GM19463 (cell line): ENCODE data around the gene ACSM6.
"Not testable (repeated sequence)": the region's sequence is repeated elsewhere in the genome, so short reads cannot be mapped to it uniquely, and the experiment has no call there.

ENCODE experiments used
- ATAC-seq: cut with Tn5 transposase; IDR thresholded peaks from one replicate; pipeline ENCODE4 v1.9.1; 2021; ENCODE audit warnings: mild to moderate bottlenecking, moderate library complexity; ENCODE audit not compliant: unreplicated experiment

ACSM6 gene

DNA sequence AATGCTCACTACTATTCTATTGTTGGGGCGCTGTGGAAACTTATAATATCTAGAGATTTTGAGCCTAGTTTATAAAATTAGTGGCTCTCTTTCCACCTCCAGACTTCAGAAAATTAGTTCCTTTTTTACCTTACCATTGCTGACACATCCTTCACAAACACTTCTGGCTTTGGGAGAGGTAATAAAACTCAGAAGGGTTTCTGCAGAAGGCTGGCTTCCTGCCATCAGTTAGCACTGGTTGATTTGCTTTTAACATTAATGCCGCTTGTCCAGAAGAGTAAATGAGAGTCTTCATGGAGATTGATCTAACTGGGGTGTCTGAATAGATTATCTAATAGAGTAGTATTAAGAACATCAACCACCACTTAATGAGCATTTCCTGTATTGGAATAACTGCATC, 20.3 kb downstream of the ACSM6 start:
- ATAC-seq, result no peak

DNA sequence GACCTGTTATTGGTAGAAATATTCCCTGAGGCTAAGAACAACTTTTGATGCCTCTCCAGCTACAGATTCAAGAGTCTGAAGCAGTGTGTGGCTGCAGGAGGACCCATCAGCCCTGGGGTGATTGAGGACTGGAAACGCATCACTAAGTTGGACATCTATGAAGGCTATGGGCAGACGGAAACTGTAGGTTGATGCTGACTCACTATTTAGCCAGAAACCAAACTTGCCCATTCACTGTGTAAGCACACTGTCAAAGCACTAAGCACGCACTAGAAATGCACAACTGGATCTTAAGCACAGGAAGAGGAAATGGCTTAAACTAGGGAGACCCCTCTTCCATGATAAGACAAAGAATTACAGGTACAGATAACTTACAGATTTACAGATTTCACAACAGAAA, 20.8 kb downstream of the ACSM6 start:
- ATAC-seq, result peak; percentile 83

- no peak for ATAC-seq
Measured at GRCh38 chr10:95217476-95217875, 23.4 kb downstream of the ACSM6 start.

- ATAC-seq, result no peak
Measured at GRCh38 chr10:95220539-95220938, 26.5 kb downstream of the ACSM6 start.

DNA sequence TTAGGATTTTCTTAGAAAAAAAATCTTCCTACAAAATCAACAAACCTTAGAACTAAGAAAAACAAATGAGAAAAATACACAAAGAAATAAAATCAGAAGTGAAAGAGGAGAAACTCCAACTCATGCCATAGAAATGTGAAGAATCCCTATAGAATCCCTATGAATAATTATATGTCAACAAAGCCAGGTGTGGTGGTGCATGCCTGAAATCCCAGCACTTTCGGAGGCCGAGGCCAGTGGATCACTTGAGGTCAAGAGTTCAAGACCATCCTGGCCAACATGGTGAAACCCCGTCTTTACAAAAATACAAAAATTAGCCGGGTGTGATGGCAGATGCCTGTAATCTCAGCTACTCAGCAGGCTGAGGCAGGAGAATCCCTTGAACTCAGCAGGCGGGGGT, 27.1 kb downstream of the ACSM6 start:
- no peak for ATAC-seq

- ATAC-seq, result no peak
Measured at GRCh38 chr10:95225136-95225535, 31.1 kb downstream of the ACSM6 start.

DNA sequence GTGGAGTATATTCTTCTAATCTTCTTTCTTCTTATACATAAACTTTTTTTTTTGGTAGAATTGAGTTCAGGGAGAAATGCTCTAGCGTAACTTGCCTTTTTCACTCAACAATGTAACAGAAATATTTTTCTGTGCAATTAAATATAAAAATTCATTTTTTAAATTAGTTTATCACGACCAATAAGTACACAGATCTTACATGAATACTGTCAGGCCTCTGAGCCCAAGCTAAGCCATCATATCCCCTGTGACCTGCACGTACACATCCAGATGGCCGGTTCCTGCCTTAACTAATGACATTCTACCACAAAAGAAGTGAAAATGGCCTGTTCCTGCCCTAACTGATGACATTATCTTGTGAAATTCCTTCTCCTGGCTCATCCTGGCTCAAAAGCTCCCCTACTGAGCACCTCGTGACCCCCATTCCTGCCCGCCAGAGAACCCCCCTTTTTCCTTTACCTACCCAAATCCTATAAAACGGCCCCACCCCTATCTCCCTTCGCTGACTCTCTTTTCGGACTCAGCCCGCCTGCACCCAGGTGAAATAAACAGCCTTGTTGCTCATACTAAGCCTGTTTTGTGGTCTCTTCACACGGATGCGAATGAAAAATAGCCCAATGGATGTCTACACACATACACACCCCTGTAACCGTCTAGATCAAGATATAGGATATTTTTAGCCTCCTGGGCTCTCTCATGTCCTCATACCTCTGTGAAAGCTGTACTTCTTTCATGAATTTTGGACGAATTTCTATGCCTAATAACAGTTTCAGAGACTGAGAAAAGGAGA, 35.1 kb downstream of the ACSM6 start:
- ATAC-seq, result not testable (repeated sequence)

GRCh38 chr10:95229724-95230627, 35.9 kb downstream of the ACSM6 start:
- no peak for ATAC-seq

DNA sequence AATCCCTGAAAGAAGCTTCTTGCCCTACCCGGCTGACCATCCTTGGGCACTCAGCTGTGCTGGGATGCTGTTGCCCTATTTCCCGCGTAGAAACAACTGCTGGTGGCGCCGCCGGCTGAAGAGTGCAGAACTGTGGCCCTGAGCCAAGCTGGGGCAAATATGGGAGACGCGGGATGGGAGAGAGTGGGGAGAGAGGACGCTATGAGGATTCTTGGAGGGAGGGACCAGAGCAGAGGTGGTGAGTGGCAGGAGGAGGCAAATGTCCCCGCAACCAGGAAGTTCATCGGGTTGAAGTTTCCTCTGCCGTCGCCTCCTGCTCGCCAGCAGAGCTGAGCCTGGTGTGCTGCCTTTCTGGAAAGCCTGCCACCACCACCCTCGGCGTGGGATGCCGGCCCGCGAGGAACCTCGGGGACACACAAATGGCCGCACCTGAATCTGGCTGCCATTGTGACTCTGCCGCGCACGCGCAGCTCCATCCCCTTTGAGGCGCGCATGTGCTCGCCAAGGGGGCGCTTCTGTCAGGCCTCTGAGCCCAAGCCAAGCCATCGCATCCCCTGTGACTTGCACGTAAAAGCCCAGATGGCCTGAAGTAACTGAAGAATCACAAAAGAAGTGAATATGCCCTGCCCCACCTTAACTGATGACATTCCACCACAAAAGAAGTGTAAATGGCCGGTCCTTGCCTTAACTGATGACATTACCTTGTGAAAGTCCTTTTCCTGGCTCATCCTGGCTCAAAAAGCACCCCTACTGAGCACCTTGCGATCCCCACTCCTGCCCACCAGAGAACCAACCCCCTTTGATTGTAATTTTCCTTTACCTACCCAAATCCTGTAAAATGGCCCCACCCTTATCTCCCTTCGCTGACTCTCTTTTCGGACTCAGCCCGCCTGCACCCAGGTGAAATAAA, 36.9 kb downstream of the ACSM6 start:
- ATAC-seq, result peak; percentile 84

DNA sequence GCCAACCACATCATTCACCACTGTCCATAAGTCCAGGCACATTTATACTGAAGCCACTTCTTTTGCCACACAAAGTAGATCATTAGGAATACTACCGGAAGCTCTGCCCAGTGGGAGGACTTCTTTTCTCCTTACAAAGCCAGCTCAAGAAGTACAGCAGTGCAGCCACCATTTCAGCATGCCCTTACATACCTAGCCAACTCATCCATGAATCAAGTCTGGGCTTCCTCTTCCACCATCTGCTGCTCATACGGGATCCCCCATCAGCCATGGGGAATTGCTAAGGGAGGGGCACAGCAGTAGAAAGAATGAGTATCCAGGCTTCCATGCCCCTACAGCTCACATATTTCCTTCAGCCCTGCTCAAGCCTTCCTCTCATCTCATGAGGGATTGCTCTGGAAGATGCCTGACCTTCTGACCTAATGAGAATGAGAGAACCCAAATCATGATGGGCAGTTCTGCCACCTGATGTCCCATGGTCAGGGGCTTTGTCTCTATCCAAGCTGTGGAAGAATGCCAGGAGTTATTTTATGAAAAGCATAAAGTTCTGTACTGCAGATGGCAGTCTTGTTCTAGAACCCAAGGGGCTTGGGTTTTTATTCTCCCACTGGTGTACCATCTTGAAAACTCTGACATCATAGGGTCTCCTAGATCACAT, 39.5 kb downstream of the ACSM6 start:
- no peak for ATAC-seq

DNA sequence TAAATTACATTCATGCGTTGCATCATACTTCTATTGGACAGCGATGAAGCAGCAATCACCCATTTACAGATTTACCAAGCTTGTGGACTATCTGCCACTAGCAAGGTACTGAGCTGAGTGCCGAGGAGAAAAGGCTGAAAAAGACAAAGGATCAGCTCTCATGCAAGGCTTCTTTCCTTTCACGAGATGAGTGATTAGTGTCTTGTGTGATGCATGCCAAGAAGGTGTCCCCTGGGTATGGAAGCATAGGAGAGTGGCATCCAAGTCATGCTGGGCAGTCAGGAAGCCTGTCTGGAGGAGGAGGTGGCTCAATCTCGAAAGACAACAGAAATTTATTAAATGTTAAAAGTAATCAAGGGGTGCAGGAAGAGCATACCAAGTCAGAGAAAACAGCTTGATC, 40.9 kb downstream of the ACSM6 start:
- ATAC-seq, result no peak

- no peak for ATAC-seq
Measured at GRCh38 chr10:95235676-95236067, 41.6 kb downstream of the ACSM6 start.

GRCh38 chr10:95236068-95236903, 42.2 kb downstream of the ACSM6 start:
- ATAC-seq, result peak; percentile 94

DNA sequence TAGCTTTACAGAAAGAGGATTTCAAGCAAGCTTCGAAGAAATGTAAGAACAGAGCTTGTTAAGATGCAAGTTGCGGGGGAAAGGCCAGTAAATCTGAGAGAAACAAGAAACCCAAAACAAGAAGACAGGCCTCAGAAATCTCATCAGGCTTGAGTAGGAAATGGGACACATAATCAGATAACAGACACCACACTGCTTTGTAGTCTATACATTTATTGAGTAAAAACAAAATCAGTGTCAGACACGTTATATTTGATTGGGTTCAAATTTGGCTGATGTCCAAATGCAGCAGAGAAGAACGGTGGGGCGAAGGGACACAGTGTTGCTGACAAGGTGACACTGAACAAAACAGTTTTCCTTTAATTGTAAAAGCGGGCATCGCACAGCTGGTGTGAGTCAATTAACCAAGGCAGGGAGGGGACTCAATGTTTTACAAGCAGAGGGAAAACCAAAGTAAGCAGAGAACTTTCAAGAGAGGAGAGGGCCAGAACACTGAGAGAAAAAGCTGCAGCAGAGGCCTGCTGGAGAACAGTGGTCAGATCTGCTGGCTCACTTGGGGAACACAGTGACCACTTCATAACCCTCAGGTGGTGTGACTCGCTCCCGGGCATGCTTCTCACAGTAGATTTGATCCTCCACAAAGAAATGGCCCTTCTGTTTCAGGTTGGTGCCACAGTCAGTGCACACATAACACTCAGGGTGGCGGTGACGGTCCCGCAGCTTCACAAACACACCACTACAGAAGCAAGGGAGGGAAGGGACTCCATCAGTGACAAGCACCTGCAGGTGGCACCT, 43.5 kb downstream of the ACSM6 start:
- ATAC-seq, result no peak

GRCh38 chr10:95240096-95240495, 46.1 kb downstream of the ACSM6 start:
- not testable (repeated sequence) for ATAC-seq

DNA sequence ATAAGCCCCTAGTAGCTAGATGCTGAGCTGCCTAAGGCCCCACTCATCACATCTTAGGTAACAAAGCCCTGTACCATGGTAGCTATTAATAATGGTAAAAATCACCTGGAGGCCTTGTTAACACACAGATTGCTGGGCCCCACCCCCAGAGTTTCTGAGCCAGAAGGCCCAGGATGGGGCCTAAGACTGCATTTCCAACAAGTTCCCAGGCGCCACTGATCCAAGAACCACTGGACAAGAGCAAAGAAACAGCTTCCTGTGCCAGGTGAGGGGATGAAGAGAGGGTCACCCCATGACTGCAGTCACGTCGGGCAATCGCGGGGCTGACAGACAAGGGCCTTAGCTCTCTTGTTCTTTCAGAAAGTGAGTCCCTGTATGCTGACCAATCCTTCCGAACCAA, 46.8 kb downstream of the ACSM6 start:
- no peak for ATAC-seq

DNA sequence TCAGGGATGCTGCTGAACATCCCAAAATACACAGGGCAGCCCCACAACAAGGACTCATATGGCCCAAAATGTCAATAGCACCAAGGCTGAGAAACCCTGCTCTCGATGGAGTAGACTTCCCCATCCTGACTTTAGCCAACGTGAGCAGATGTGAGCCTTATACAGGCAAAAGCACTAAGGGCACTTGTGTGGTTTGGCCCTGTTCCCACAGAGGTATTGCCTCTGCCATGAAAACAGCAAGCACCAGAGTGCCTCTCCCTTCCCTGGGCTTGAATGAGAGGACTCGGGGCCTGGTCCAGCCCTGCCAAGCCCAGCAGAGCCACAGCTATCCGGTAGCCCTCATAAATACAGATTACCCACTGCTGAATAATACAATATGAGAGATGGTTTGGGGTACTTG, 47.5 kb downstream of the ACSM6 start:
- no peak for ATAC-seq

DNA sequence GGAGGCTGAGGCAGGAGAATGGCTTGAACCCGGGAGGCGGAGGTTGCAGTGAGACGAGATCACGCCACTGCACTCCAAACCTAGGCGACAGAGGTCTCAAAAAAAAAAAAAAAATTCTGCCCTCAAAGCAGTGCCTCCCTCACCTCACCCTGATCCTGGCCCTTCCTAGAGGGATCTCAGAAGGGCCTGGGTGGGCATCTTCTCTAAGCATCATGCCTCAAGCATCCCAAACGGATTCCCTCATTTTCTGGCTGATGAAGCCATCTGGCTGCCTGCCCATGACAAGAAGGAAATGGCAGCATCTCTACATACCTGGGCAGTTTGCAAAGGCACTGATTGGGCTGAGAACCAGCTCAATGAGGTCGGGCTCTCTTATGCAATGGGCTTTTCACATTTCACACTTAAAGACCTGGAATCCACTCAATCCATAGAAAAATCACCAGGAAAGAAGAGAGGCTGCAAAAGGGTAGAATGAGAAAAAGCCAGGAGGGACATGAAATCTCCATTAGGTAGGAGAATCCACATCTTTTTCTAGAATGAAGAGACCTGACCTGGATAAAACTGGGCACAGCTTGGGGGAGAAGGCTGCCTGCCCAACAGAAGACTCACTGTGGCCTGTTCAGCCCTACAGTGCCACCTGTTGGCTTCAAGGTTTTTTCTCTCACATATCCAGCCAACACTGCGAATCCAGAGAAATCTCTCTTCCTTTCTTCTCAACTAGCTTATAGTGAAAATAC, 48.7 kb downstream of the ACSM6 start:
- ATAC-seq, result no peak
